Transverse colon (tissue), 4 donors: ENCODE data around the gene SERBP1.

Experiments
- EP300 ChIP-seq: sonication (generic); formaldehyde crosslinking; IDR thresholded peaks from one replicate; pipeline ENCODE4 v1.6.1; 2017; ENCODE audit warnings: antibody characterized with exemption, low read depth
- POLR2A ChIP-seq: fragments of 450-650 bp; IDR thresholded peaks from one replicate; pipeline ENCODE4 v1.6.1; 2016; ENCODE audit warnings: antibody characterized with exemption, mild to moderate bottlenecking, moderate library complexity
- POLR2AphosphoS5 ChIP-seq, 3 donors: sonication (generic); formaldehyde crosslinking; IDR thresholded peaks; one replicate each; pipeline ENCODE4 v1.6.1; 2016; ENCODE audit warnings: antibody characterized with exemption in 3 of 3
- TF ChIP-seq, protein P1 (sequence below), 5 experiments: fragments of 200-600 bp in 3 of 5; fragments of 450-650 bp in 2 of 5; sonication (generic) in 3 of 5; IDR thresholded peaks; 1 replicate in 2 of 5; 2 replicates in 3 of 5; pipeline ENCODE4 v1.5.1; 2016 to 2017; ENCODE audit warnings: antibody characterized with exemption in 5 of 5, inconsistent platforms in 3 of 5, mild to moderate bottlenecking in 2 of 5, moderate library complexity in 1 of 5

DNA sequence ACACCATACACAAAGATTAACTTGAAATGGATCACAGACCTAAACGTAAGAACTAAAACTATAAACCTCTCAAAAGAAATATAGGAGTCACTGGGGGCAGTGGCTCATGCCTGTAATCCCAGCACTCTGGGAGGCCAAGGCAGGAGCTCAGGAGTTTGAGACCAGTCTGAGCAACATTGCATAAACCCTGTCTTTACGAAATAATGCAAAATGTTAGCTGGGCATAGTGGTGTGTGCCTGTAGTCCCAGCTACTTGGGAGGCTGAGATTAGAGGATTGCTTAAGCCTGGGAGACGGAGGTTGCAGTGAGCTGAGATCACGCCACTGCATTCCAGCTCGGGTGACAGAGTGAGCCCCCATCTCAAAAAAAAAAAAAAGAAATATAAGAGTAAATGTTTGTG lies 46.7 kb upstream of the SERBP1 start:
- TF ChIP-seq, protein P1, sequence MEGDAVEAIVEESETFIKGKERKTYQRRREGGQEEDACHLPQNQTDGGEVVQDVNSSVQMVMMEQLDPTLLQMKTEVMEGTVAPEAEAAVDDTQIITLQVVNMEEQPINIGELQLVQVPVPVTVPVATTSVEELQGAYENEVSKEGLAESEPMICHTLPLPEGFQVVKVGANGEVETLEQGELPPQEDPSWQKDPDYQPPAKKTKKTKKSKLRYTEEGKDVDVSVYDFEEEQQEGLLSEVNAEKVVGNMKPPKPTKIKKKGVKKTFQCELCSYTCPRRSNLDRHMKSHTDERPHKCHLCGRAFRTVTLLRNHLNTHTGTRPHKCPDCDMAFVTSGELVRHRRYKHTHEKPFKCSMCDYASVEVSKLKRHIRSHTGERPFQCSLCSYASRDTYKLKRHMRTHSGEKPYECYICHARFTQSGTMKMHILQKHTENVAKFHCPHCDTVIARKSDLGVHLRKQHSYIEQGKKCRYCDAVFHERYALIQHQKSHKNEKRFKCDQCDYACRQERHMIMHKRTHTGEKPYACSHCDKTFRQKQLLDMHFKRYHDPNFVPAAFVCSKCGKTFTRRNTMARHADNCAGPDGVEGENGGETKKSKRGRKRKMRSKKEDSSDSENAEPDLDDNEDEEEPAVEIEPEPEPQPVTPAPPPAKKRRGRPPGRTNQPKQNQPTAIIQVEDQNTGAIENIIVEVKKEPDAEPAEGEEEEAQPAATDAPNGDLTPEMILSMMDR (IDR thresholded peaks at IDR 0.05) = no peak
- TF ChIP-seq POLR2AphosphoS5 (IDR thresholded peaks at IDR 0.05) = no peak
- TF ChIP-seq EP300 = no peak
- no peak for TF ChIP-seq POLR2A
